Endodermal cell (in vitro differentiated cells): ENCODE results near the gene MAN2B2. TPM values are rescaled to one million over a fixed set of nuclear protein-coding genes. Genes with fewer than 3 reads are reported as not detected.
"Not testable (repeated sequence)": the region's sequence is repeated elsewhere in the genome, so short reads cannot be mapped to it uniquely, and the experiment has no call there.

Experiments
- DNase-seq: peaks from one replicate; pipeline ENCODE4 v3.0.0-alpha.2; 2017
- H3K27ac ChIP-seq: 2 replicates; pipeline ENCODE4 v1.5.1; 2013; ENCODE audit warnings: mild to moderate bottlenecking, low read depth, low read length, moderate library complexity
- H3K27me3 ChIP-seq: 2 replicates; pipeline ENCODE4 v1.6.1; 2013; ENCODE audit warnings: mild to moderate bottlenecking, low read length, moderate library complexity; ENCODE audit not compliant: insufficient read depth, control insufficient read depth, poor library complexity, severe bottlenecking
- H3K36me3 ChIP-seq: 2 replicates; pipeline ENCODE4 v1.7.0; 2013; ENCODE audit warnings: mild to moderate bottlenecking, low read length, moderate library complexity; ENCODE audit not compliant: control insufficient read depth, insufficient read depth
- H3K4me1 ChIP-seq: one replicate; pipeline ENCODE4 v1.7.0; 2013; ENCODE audit warnings: low read length; ENCODE audit not compliant: control insufficient read depth, insufficient read depth
- H3K4me3 ChIP-seq: 2 replicates; pipeline ENCODE4 v1.5.1; 2013; ENCODE audit warnings: mild to moderate bottlenecking, low read length, moderate library complexity
- H3K9ac ChIP-seq: 2 replicates; pipeline ENCODE4 v1.6.1; 2013; ENCODE audit warnings: mild to moderate bottlenecking, low read length, moderate library complexity; ENCODE audit not compliant: poor library complexity, severe bottlenecking; ENCODE audit errors: extremely low read depth
- H3K9me3 ChIP-seq: 2 replicates; pipeline ENCODE4 v1.6.1; 2013; ENCODE audit warnings: mild to moderate bottlenecking, low read length, moderate library complexity; ENCODE audit not compliant: control insufficient read depth
- H3K27ac Mint-ChIP-seq: 2 replicates; pipeline ENCODE4 v1.8.0; 2020; ENCODE audit warnings: mixed read lengths
- H3K27me3 Mint-ChIP-seq: 2 replicates; pipeline ENCODE4 v1.8.0; 2021; ENCODE audit warnings: mild to moderate bottlenecking, mixed read lengths; ENCODE audit not compliant: insufficient read depth
- H3K36me3 Mint-ChIP-seq: 2 replicates; pipeline ENCODE4 v1.8.0; 2020; ENCODE audit warnings: low read depth, mixed read lengths
- H3K4me1 Mint-ChIP-seq: 2 replicates; pipeline ENCODE4 v1.8.0; 2020; ENCODE audit warnings: mixed read lengths
- H3K4me3 Mint-ChIP-seq: 2 replicates; pipeline ENCODE4 v1.8.0; 2020; ENCODE audit warnings: mild to moderate bottlenecking, moderate library complexity, mixed read lengths
- H3K9me3 Mint-ChIP-seq: 2 replicates; pipeline ENCODE4 v1.8.0; 2020; ENCODE audit warnings: mild to moderate bottlenecking, mixed read lengths
- CTCF ChIP-seq: fragments of 200-600 bp; sonication (generic); conservative IDR thresholded peaks from 2 replicates; pipeline ENCODE4 v1.5.0; 2021; ENCODE audit warnings: antibody characterized with exemption, mild to moderate bottlenecking
- WGBS, 2 experiments: methylation state at CpG; one replicate each; pipeline versions ENCODE4 v1.1.5 to v1.1.7; 2013; ENCODE audit warnings: missing lambda C conversion rate in 2 of 2, mixed read lengths in 1 of 2; ENCODE audit not compliant: insufficient coverage in 1 of 2, insufficient read length in 1 of 2; 5-methylcytosine and 5-hydroxymethylcytosine counted together
- total RNA-seq, 2 donors: library from RNA; stranded (reverse); fragmentation: NEBNext Ultra II Directional in 1 of 2; extraction: Animal tissue kit (Norgen Biotek cat#: 25700) in 1 of 2; gene quantifications; 2 replicates in 1 of 2; 3 replicates in 1 of 2; pipeline ENCODE4 v1.2.1, GENCODE V29; 2021

The MAN2B2 gene
- total RNA-seq, 2 donors from 2014 or later = 13.3 to 20.8 TPM

GRCh38 chr4:6647582-6648230 lies 72.7 kb downstream of the MAN2B2 start:
- peak; percentile 56 for DNase-seq
- H3K36me3 ChIP-seq = peaks cover 11% of the 10 kb centered on the region
- H3K4me3 ChIP-seq = no peak overlapping the region
- H3K9ac ChIP-seq = no peak overlapping the region
- peaks cover 3% of the 10 kb centered on the region for H3K4me1 ChIP-seq
- Mint-ChIP-seq H3K4me1 (peaks cover 6% of the 10 kb centered on the region), H3K27ac (no peak overlapping the region), H3K9me3 (no peaks in the 10 kb centered on the region), H3K36me3 (peaks cover 2% of the 10 kb centered on the region), H3K4me3 (no peak overlapping the region), H3K27me3 (no peaks in the 10 kb centered on the region)
- no peaks in the 10 kb centered on the region for H3K9me3 ChIP-seq
- no peaks in the 10 kb centered on the region for H3K27me3 ChIP-seq
- H3K27ac ChIP-seq = no peak overlapping the region
- WGBS, 2 experiments = 66 to 76% methylated on average over 2 to 6 of the region's 6 CpGs
- TF ChIP-seq CTCF = no peak

GRCh38 chr4:6649216-6649615 lies 74.2 kb downstream of the MAN2B2 start:
- no peak for DNase-seq
- H3K36me3 ChIP-seq = no peaks in the 10 kb centered on the region
- no peaks in the 10 kb centered on the region for H3K4me1 Mint-ChIP-seq
- no peak overlapping the region for H3K27ac Mint-ChIP-seq
- no peak overlapping the region for H3K9ac ChIP-seq
- no peak overlapping the region for H3K27ac ChIP-seq
- no peak for TF ChIP-seq CTCF
- no peaks in the 10 kb centered on the region for H3K9me3 ChIP-seq
- no peaks in the 10 kb centered on the region for H3K4me1 ChIP-seq
- no peak overlapping the region for H3K4me3 ChIP-seq
- H3K36me3 Mint-ChIP-seq = no peaks in the 10 kb centered on the region
- H3K27me3 Mint-ChIP-seq = no peaks in the 10 kb centered on the region
- H3K4me3 Mint-ChIP-seq = no peak overlapping the region
- no peaks in the 10 kb centered on the region for H3K27me3 ChIP-seq
- WGBS, 2 experiments = 90% methylated on average over 5 to 8 of the region's 8 CpGs
- peaks cover 3% of the 10 kb centered on the region for H3K9me3 Mint-ChIP-seq

DNA sequence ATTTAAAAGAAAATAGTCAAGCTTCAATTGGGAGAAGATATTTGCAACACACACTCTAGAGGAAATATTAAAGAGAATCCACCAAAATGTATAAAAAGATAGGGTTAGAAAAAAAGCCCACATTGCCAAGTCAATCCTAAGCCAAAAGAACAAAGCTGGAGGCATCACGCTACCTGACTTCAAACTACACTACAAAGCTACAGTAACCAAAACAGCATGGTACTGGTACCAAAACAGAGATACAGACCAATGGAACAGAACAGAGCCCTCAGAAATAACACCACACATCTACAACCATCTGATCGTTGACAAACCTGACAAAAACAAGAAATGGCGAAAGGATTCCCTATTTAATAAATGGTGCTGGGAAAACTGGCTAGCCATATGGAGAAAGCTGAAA lies 79.2 kb downstream of the MAN2B2 start:
- H3K27ac Mint-ChIP-seq, H3K4me3 Mint-ChIP-seq, H3K36me3 ChIP-seq, H3K36me3 Mint-ChIP-seq, H3K9ac ChIP-seq, H3K9me3 Mint-ChIP-seq, H3K4me1 ChIP-seq, H3K27me3 ChIP-seq, DNase-seq, H3K4me3 ChIP-seq, H3K4me1 Mint-ChIP-seq, H3K27ac ChIP-seq, H3K27me3 Mint-ChIP-seq, H3K9me3 ChIP-seq: not testable (repeated sequence)
- no CpG with 5 or more reads among the region's 3 CpGs for WGBS, 2 experiments

DNA sequence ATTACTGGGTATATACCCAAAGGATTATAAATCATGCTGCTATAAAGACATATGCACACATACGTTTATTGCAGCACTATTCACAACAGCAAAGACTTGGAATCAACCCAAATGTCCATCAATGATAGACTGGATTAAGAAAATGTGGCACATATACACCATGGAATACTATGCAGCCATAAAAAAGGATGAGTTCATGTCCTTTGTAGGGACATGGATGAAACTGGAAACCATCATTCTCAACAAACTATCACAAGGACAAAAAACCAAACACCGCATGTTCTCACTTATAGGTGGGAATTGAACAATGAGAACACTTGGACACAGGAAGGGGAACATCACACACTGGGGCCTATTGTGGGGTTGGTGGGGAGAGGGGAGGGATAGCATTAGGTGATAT lies 80.3 kb downstream of the MAN2B2 start:
- H3K9me3 Mint-ChIP-seq, H3K4me3 Mint-ChIP-seq, H3K27ac ChIP-seq, H3K36me3 ChIP-seq, H3K36me3 Mint-ChIP-seq, DNase-seq, H3K9me3 ChIP-seq, H3K4me1 ChIP-seq, H3K4me3 ChIP-seq, H3K4me1 Mint-ChIP-seq, H3K27ac Mint-ChIP-seq, H3K9ac ChIP-seq: not testable (repeated sequence)
- H3K27me3 ChIP-seq = peaks cover 15% of the 10 kb centered on the region
- H3K27me3 Mint-ChIP-seq = peaks cover 20% of the 10 kb centered on the region
- 86% methylated on average over 1 of the region's 2 CpGs; no CpG with 5 or more reads in 1 of the 2 experiments for WGBS, 2 experiments
